SK-N-MC (cell line): ENCODE data around the gene CBLN1.

ENCODE experiments used
- EZH2 ChIP-seq: fragments of 200-600 bp; sonication (generic); IDR thresholded peaks from one replicate; pipeline ENCODE4 v1.6.1; 2017; ENCODE audit warnings: antibody characterized with exemption
- POLR2AphosphoS5 ChIP-seq: IDR thresholded peaks from 2 replicates; pipeline ENCODE4 v1.6.1; 2012; ENCODE audit warnings: mild to moderate bottlenecking, low read depth, low read length, borderline replicate concordance

DNA sequence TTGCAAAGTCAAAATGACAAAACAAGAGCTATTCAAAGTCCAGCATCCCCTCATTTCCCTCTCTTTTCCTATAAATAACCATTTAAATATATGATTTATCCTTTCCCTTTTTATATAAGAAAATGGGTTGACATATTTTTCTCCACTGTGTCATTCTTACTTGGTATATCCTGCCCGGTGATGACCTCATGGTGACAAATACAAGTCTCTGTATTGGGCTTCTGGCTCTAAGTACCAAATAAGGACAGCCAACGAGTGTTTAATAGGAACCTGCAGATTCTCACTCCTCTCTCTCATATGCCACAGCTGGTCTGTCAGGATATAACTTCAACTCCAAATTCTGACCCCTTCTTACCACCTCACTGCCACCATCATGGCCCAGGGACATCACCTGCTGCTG is 25.5 kb upstream of the CBLN1 start:
- TF ChIP-seq EZH2, result no peak
- TF ChIP-seq POLR2AphosphoS5, result no peak
